ENCODE results near the gene IVNS1ABP. TPM values are rescaled to one million over a fixed set of nuclear protein-coding genes. Genes with fewer than 3 reads are reported as not detected.

IVNS1ABP gene
- total RNA-seq, 4 donors from 2014 or later, result 19.8 to 51.2 (median 30.5) TPM

- TF ChIP-seq POLR2A (IDR thresholded peaks at IDR 0.05; ENCODE audit: low read depth) (no peak), POLR2AphosphoS5 (IDR thresholded peaks at IDR 0.05) (no peak), EP300 (IDR thresholded peaks at IDR 0.05) (no peak), CTCF (IDR thresholded peaks at IDR 0.05) (no peak)
- Histone ChIP-seq H3K27me3 (no peaks in the 10 kb centered on the region), H3K36me3 (peaks cover 12 to 34% (median 26%) of the 10 kb centered on the region in 4 donors), H3K4me3 (no peak overlapping the region), H3K9me3 (no peaks in the 10 kb centered on the region), H3K4me1 (peaks cover 27 to 56% (median 54%) of the 10 kb centered on the region in 4 donors), H3K27ac (replicated peaks in 1 of 4) (no peak overlapping the region)
- 88% methylated on average over 4 of the region's 4 CpGs for WGBS
- DNase-seq (ENCODE audit: extremely low spot score), result no peak
- intact Hi-C loops (cut with DNase I), result loop anchor here (10.0 kb wide), 2 partner anchors 158 to 362 kb away; partner anchors contain the start of genes SWT1 and TRMT1L
These were observed 4.5 kb downstream of the IVNS1ABP start for GRCh38 chr1:185312361-185313138.

- Histone ChIP-seq H3K9me3 (no peaks in the 10 kb centered on the region), H3K4me3 (no peak overlapping the region), H3K36me3 (peaks cover 20 to 43% (median 32%) of the 10 kb centered on the region in 4 donors), H3K27ac (replicated peaks in 1 of 4) (no peak overlapping the region), H3K4me1 (peaks cover 27 to 55% (median 54%) of the 10 kb centered on the region in 4 donors), H3K27me3 (no peaks in the 10 kb centered on the region)
- intact Hi-C loops (cut with DNase I), result loop anchor here (10.0 kb wide), 2 partner anchors 157 to 363 kb away; partner anchors contain the start of genes SWT1 and TRMT1L
- no peak for TF ChIP-seq CTCF (IDR thresholded peaks at IDR 0.05)
- TF ChIP-seq EP300 (IDR thresholded peaks at IDR 0.05), result no peak
- TF ChIP-seq POLR2A (IDR thresholded peaks at IDR 0.05; ENCODE audit: low read depth), result no peak
- TF ChIP-seq POLR2AphosphoS5 (IDR thresholded peaks at IDR 0.05), result no peak
- no peak for DNase-seq (ENCODE audit: extremely low spot score)
These were observed 5.3 kb downstream of the IVNS1ABP start for GRCh38 chr1:185311589-185312225.

GRCh38 chr1:185309566-185309965 lies 7.5 kb downstream of the IVNS1ABP start:
- TF ChIP-seq POLR2A (IDR thresholded peaks at IDR 0.05; ENCODE audit: low read depth) (no peak), CTCF (IDR thresholded peaks at IDR 0.05) (no peak), EP300 (IDR thresholded peaks at IDR 0.05) (no peak), POLR2AphosphoS5 (IDR thresholded peaks at IDR 0.05) (no peak)
- peaks cover 39 to 64% (median 52%) of the 10 kb centered on the region in 4 donors for H3K36me3 ChIP-seq
- DNase-seq (ENCODE audit: extremely low spot score), result no peak

GRCh38 chr1:185308126-185308525 lies 8.9 kb downstream of the IVNS1ABP start:
- Histone ChIP-seq H3K4me3 (no peak overlapping the region), H3K4me1 (peaks cover 20 to 28% (median 28%) of the 10 kb centered on the region in 4 donors), H3K27ac (replicated peaks in 1 of 4) (no peak overlapping the region), H3K27me3 (no peaks in the 10 kb centered on the region), H3K9me3 (no peaks in the 10 kb centered on the region), H3K36me3 (peaks cover 42 to 78% (median 62%) of the 10 kb centered on the region in 4 donors)
- DNase-seq (ENCODE audit: extremely low spot score), result no peak
- WGBS, result 100% methylated on average over 1 of the region's 1 CpG
- intact Hi-C loops (cut with DNase I), result no loop called here
- TF ChIP-seq CTCF (IDR thresholded peaks at IDR 0.05) (no peak), EP300 (IDR thresholded peaks at IDR 0.05) (no peak), POLR2AphosphoS5 (IDR thresholded peaks at IDR 0.05) (no peak), POLR2A (IDR thresholded peaks at IDR 0.05; ENCODE audit: low read depth) (no peak)

More at GRCh38 chr1:185309566-185309965, 7.5 kb downstream of the IVNS1ABP start:
- Histone ChIP-seq H3K27me3 (no peaks in the 10 kb centered on the region), H3K27ac (replicated peaks in 1 of 4) (no peak overlapping the region), H3K9me3 (no peaks in the 10 kb centered on the region), H3K4me1 (peaks cover 25 to 43% (median 42%) of the 10 kb centered on the region in 4 donors), H3K4me3 (no peak overlapping the region)
- intact Hi-C loops (cut with DNase I), result no loop called here
- WGBS, result 28% methylated on average over 2 of the region's 2 CpGs
